Stimulated activated CD4-positive, alpha-beta T cell treated with anti-CD3 and anti-CD28 coated beads, Interleukin-12 subunit alpha, Interleukin-12 subunit beta, amount 100 ng/mL, for 24 hours (primary cell): ENCODE results near the gene PCNX2.
"Not testable (repeated sequence)": the region's sequence is repeated elsewhere in the genome, so short reads cannot be mapped to it uniquely, and the experiment has no call there.

Source experiments
- DNase-seq, 2 experiments: peaks; one replicate each; pipeline ENCODE4 v3.0.0-alpha.2; 2020; ENCODE audit warnings: low read depth in 2 of 2

The PCNX2 gene

DNA sequence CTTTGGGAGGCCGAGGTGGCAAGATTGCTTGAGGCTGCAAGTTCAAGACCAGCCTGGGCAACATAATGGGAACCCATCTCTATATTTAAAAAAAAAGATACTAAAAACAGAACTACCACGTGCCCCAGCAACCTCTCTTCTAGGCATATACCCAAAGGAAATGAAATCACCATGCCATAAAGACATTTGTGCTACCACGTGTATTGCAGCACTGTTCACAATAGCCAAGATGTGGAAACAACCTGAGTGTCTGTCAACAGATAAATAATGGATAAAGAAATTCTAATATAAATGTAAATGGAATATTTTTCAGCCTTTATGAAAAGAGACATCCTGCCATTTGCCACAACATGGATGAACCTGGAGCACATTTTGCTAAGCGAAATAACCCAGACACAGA, 128.6 kb downstream of the PCNX2 start:
- DNase-seq = no peak

DNA sequence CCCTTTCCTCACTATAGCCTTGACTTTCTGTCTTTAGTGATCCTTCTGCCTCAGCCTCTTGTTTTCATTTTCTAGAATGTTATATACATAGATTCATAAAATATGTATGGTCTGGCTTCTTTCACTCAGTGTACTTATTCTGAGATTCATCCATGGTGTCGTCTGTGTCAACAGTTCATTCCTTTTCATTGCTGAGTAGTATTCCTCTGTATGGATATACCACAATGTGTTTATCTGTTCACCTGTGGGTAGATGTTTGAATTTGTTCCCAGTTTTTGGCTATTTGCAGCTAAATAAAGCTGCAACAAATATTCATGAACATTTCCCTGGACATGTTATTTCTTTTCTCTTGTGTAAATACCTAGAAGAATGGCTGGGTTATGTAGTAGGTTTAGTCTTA, 131.8 kb downstream of the PCNX2 start:
- no peak for DNase-seq

GRCh38 chr1:233158322-233158721, 137.2 kb downstream of the PCNX2 start:
- no peak for DNase-seq

DNA sequence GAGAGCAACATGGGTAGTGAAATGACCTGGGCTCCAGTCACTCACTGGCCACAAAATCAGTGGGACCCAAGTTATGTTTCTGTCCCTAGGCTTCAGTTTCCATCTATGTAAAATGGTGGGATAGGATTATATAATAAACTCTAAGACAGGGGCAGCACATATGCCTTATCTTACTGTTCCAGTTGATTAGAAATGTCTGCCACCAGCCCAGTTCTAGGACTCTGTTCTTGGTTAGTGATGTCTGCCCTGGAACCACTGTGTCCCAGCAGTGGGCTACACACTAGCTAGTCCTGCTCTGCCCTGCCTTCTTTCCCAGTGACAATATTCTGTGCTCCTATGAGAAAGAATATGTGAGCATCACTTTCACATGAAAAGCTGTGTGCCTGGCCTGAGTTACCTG, 138.3 kb downstream of the PCNX2 start:
- DNase-seq = no peak

GRCh38 chr1:233151861-233152260, 143.7 kb downstream of the PCNX2 start:
- no peak for DNase-seq

DNA sequence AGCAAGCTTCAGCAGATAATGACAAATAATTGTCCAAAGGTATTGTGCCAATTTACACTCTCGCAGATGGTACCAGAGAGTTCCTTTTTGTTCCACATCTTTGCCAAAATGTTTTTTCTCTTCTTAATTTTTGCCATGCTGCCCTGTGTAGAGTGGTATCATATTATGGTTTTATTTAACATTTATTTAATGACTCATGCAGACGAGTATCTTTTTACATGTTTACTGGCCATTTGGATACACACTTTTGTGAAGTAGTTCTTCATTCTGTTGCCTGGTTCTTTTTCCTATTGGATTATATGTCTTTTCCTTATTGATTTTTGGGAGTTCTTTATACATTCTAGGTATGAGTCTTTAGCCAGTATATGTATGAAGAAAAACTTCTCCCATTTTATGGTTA, 151.1 kb downstream of the PCNX2 start:
- DNase-seq = no peak

GRCh38 chr1:233143241-233143640, 152.3 kb downstream of the PCNX2 start:
- no peak for DNase-seq

- DNase-seq = no peak
Observed at GRCh38 chr1:233140974-233141373, 154.6 kb downstream of the PCNX2 start.

- DNase-seq = no peak
Observed at GRCh38 chr1:233140499-233140898, 155.0 kb downstream of the PCNX2 start.

- no peak for DNase-seq
Observed at GRCh38 chr1:233138788-233139585, 156.5 kb downstream of the PCNX2 start.

DNA sequence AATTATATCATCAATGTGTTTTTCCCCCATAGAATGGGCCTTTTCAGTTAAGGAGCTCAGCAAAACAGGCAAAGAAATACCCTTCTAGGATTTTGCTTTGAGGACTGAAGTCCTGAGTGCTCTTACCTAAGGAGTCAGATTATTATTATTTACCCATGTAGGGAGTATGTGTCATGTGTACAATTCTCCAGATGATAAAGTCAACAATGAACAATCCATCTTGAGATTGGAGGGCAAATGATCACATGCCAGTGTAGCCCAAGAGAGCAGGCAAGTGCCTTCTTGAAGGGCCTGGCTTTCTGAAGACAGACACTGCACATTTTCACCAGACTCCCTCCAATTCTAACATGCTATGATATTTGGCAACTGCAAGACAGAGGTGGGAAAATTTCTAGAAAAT, 159.7 kb downstream of the PCNX2 start:
- no peak for DNase-seq

- DNase-seq = no peak
Observed at GRCh38 chr1:233132445-233132844, 163.1 kb downstream of the PCNX2 start.

GRCh38 chr1:233129031-233129430, 166.5 kb downstream of the PCNX2 start:
- DNase-seq = not testable (repeated sequence)

DNA sequence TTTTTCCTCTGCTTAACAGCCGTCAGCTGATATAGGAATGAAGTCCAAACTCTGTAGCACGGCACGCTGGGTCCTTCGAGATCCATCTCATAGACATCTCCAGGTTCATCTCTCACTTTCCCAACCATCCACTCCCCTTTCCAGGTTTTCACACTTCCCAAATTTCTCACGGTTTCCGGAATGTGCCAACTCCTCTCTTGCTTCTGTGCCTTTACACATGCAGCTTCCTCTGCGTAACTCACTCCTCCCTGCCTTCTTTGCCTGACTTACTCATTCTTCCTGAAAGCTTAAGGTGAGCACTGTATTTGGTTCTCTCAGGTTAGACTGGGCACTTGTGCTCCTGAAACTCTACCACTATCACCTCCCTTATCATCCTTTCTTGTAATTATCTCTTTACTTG, 168.4 kb downstream of the PCNX2 start:
- DNase-seq = no peak

DNA sequence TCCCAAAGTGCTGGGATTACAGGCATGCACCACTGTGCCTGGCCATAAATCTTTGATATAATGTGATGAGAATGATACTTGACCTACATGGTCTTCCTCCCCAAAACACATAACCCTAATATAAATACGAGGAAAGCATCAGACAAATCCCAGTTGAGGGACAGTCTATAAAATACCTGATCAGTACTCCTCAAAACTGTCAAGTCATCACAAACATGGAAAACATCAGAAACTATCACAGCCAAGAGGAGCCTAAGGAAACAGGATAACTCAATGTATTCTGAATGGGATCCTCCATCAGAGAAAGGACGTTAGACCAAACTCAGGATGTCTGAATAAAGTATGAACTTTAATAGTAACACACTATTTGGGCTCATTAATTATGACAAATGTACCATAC, 172.7 kb downstream of the PCNX2 start:
- no peak for DNase-seq

DNA sequence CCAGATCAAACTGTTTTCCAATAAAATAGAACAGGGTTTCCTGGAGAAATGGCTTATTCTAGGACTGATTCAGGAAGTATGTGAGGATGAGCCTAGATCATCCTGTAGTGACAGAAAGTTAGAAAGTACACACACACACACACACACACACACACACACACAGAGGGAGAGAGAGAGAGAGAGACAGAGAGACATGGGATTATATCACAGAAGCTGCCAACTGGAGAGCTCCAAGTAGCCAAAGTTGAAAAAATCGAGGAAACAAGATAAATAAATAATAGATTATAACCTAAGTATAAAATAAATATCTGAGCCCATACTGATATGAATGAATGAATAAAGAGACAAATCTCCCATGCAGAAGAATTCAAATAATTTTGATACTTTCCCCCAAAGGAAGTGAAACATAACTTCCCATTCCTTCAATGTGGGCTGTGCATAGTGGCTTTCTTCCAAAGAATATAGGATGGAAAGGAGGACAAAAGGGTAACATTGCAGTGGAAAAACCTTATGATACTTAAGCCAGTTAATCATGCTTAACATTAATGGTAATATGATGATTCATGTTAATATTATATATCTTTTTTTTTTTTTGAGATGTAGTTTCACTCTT, 173.5 kb downstream of the PCNX2 start:
- DNase-seq = no peak

GRCh38 chr1:233114860-233115259, 180.7 kb downstream of the PCNX2 start:
- no peak for DNase-seq

- DNase-seq = no peak
Observed at GRCh38 chr1:233114159-233114558, 181.4 kb downstream of the PCNX2 start.

DNA sequence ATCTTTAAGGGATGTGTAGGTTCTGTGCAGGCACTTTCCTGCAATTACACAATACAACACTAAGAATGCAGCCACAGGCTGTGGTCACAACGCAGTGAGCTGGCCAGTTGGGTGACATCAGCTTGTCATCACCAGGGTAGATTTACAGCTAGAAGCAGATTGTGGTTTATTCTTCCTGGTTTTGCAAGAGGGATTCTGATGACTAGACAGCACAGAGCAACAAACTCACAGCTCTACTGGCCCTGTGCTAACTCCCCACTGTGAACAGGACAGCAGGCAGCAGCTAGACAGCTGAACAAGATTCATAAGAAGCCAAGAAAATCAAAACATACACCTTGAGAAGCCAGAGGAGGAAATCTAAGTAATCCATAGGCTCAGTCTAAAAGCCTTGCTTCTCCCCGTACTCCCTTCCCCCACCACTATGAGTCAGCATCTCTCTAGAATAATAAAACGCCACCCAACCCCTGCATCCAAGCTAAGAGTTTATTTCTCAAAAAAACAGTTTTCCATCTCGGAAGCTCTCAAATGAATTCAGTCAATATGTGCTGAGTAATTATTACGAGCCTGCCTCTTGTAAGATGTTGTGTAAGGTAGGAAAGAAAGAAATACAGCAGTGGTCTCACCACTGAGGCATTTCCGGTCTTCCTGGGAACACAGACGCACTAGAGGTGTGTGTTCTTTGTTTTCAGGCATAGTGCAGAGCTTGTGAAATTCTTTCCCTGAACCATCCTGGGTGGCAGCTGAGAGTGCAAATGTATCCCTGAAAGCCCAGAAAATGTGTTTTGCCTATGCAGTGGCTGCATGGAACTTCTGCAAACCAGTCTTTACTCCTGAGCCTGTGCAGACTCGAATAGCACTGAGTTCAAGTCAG, 182.3 kb downstream of the PCNX2 start:
- no peak for DNase-seq

DNA sequence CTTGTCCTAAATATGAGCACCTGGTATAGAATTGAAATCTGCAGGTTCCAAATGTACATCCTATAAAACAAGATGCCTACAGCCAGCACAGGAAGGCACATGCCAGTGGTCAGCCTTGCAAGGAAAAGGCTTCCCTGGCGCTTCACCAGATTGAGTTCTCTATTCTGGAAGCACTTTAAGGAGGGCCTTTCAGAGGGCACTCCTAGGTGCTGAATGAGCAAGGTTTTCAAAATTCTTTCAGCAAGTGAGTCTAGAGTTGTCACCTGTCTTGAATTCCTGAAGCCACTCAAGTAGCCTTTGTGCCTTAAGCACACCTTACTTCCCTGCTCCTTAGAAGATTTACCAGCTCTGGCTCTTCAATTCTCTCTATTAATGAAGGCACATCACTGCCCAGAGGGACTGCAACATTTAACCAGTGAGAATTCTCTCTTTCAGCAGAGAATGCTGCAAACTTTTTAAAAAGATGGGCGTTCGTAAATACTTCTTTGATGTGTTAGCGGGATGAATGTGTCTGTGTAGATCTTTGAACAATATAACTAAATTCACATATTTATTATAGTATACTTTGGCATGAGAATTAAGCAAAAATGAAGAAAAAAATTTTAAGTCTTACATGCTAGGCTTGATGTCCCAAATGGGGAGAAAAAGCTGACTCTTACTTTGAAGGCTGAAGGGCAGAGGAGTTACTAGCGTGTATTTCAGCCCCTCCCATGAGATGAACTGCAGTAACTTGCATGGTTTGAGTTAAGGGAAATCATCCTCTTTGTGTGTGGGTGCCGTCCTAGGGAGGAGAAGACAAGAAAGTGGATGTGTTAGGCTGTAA, 183.1 kb downstream of the PCNX2 start:
- DNase-seq = no peak

DNA sequence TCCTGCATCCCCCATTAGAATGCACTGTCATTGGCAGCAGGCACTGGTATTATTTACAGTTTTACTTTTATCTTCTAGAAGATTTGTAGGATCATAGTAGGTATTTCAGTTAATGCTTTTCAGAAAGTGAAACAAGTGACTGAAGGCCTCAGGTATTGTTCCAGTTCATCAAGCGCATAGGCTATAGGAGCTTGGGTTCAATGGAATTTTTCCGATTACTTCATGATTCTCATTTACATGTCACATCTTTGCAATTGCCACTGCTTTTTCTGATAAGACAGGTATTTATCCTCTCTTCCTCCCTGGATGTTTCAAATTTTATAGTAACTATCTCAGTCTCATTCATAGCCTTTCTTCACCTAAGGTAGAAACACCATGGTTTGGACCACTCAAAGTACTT, 183.8 kb downstream of the PCNX2 start:
- no peak for DNase-seq

GRCh38 chr1:233109096-233109495, 186.4 kb downstream of the PCNX2 start:
- no peak for DNase-seq
